ENCODE data around the gene ZNF385C. TPM values are rescaled to one million over a fixed set of nuclear protein-coding genes. Genes with fewer than 3 reads are reported as not detected.
A peak's percentile ranks its signal among the peaks of the same experiment; 100 is the strongest.

Gene ZNF385C
- total RNA-seq, 4 donors from 2014 or later, result 0.26 to 0.78 TPM; not detected in 2

DNA sequence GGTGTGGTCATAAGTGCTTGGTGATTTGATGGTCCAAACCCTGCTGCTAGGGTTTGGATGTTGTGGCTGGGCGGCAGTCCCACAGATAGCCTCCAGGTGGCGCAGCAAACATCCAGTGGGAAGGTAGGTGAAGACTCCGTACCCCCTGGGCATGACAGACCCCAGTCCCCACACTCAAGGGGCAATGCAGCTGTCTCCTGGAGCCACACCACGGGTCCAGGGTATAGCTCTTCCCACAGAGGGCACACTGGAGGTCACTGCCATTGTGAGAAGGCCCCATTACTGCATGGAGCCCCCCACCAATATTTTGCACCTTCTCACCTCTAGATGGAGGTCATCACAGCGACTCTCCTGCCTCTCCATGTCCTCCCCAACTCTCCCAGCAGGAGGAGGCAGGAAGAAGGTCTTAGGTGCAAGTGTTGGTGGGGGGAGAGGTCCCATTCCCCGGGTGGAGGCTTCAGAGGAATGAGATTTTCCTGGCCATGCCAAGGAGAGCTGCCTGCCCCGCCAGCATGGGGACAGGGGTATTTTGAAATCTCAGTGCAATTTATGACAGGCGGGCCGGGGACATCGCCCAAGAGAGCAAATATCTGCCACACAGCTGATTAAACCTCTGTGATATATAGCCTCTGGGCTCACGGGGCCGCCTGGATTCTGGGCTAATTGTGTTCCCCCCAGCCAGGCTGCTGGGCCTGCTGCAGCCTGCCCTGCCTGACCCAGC lies 30.7 kb downstream of the ZNF385C start:
- peaks cover 24 to 27% of the 10 kb centered on the region in 2 donors for H3K4me1 ChIP-seq
- no peaks in the 10 kb centered on the region for H3K27me3 ChIP-seq
- DNase-seq, result peak; percentile 43 to 80
- TF ChIP-seq CTCF (IDR thresholded peaks at IDR 0.05 in 4 of 5, conservative IDR thresholded peaks at IDR 0.05 in 1 of 5) (peak; percentile 89 to 96 (median 95)), POLR2A (IDR thresholded peaks at IDR 0.05) (no peak)
- in situ Hi-C loops (cut with MboI; ENCODE audit: low sequenced_read_pairs in 4 of 4) (loop anchor here in 3 of 4 donors (5.0 to 10.0 kb wide), 2 partner anchors 35 to 47 kb away; partner anchors contain the start of gene DHX58 (in 1 of the 3)), intact Hi-C loops (cut with DNase I; ENCODE audit: low total_unique reads) (loop anchor here (1.0 kb wide), 2 partner anchors 34 to 49 kb away; no protein-coding TSS in a partner anchor)
- H3K9me3 ChIP-seq, result no peaks in the 10 kb centered on the region
- peak; percentile 68 to 78 for ATAC-seq
- H3K36me3 ChIP-seq, result no peaks in the 10 kb centered on the region
- no peak overlapping the region for H3K4me3 ChIP-seq
- peak overlapping the region; percentile 45 to 70 (median 61) for H3K27ac ChIP-seq

GRCh38 chr17:42065201-42065600 lies 33.1 kb downstream of the ZNF385C start:
- TF ChIP-seq POLR2A (IDR thresholded peaks at IDR 0.05), result no peak
- no peak for TF ChIP-seq CTCF (IDR thresholded peaks at IDR 0.05 in 4 of 5, conservative IDR thresholded peaks at IDR 0.05 in 1 of 5)
- H3K4me1 ChIP-seq, result peaks cover 22 to 23% of the 10 kb centered on the region in 2 donors
- ATAC-seq (no peak), DNase-seq (no peak)
- intact Hi-C loops (cut with DNase I; ENCODE audit: low total_unique reads) (no loop called here), in situ Hi-C loops (cut with MboI; ENCODE audit: low sequenced_read_pairs in 4 of 4) (loop anchor here in 3 of 4 donors (5.0 to 10.0 kb wide), 2 partner anchors 37 to 50 kb away; partner anchors contain the start of gene DHX58 (in 1 of the 3))
- no peak overlapping the region for H3K27ac ChIP-seq
- no peak overlapping the region for H3K4me3 ChIP-seq
- no peaks in the 10 kb centered on the region for H3K36me3 ChIP-seq
- no peaks in the 10 kb centered on the region for H3K27me3 ChIP-seq
- H3K9me3 ChIP-seq, result no peaks in the 10 kb centered on the region

DNA sequence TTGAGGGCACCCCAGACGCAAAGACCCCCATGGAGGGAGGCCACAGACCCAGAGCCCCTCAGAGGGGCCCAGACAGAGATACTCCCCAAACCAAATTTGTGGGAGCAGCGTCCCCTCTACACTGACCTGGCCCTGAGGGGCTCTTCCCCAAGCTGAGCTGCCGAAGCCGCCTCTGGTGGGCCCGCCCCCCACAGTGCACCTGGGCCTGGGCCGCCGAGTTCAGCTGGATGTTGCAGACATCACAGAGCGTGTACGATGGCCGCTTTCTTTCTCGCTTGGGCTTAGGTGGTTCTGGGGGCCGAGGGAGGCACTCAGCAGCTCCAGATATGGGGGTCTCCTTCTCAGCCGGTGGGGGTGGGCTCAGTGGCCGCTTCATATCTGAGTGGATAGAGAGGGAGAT lies 35.6 kb downstream of the ZNF385C start:
- Histone ChIP-seq H3K27ac (peak overlapping the region in 2 of 4 donors; percentile 71 to 88), H3K4me3 (no peak overlapping the region), H3K27me3 (no peaks in the 10 kb centered on the region), H3K9me3 (no peaks in the 10 kb centered on the region), H3K4me1 (peaks cover 15 to 17% of the 10 kb centered on the region in 2 donors), H3K36me3 (no peaks in the 10 kb centered on the region)
- no peak for DNase-seq
- in situ Hi-C loops (cut with MboI; ENCODE audit: low sequenced_read_pairs in 4 of 4) (loop anchor here in 1 of 4 donors (10.0 kb wide), 1 partner anchor 52 kb away; the partner anchor contains the start of gene DHX58), intact Hi-C loops (cut with DNase I; ENCODE audit: low total_unique reads) (loop anchor here (2.0 kb wide), 1 partner anchor 38 kb away; no protein-coding TSS in a partner anchor)
- no peak for TF ChIP-seq POLR2A (IDR thresholded peaks at IDR 0.05)
- TF ChIP-seq CTCF (IDR thresholded peaks at IDR 0.05 in 4 of 5, conservative IDR thresholded peaks at IDR 0.05 in 1 of 5), result no peak
- no peak for ATAC-seq

DNA sequence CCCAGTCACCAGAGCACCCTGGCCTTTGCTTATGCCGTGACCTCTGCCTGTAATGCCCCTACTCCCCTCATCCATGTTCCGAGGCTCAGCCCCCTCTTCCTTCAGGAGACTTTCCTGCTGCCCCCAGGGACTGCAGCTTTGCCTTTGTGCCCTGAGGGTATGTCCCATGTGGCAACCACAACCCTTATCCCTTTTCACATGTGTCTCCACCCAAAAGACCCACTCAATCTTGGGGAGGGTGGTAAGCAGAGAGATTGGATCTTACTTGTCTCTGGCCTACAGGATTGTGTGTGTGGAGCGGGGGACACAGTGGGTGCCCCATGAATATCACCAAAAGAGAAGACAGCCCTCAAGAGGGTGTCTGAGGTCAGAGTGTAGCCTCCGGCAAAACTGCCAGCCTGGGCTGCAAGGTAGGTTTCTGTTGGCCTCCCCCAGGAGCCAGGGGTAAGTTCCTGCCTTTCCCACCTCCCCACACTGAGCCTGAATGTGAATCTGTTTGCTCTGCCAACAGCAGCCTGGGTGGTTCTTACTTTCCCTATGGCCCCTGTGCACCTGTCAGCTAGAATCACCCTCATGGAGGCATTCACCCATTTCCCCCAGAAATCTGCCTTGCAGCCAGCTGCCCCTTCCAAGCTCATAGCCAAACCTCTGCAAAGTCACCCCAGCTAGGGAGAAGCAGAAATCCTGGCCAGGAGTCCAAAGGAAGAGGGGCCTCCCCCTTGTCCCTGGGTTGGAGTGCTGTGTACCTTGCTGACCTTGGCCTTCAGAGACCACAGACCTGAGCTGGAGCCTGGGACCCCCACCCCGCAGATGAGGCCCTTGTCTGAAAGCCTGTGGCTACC lies 36.4 kb downstream of the ZNF385C start:
- DNase-seq (no peak), ATAC-seq (no peak)
- Histone ChIP-seq H3K9me3 (no peaks in the 10 kb centered on the region), H3K27me3 (no peaks in the 10 kb centered on the region), H3K27ac (no peak overlapping the region), H3K36me3 (no peaks in the 10 kb centered on the region), H3K4me3 (no peak overlapping the region), H3K4me1 (peaks cover 13 to 15% of the 10 kb centered on the region in 2 donors)
- in situ Hi-C loops (cut with MboI; ENCODE audit: low sequenced_read_pairs in 4 of 4), result loop anchor here in 1 of 4 donors (10.0 kb wide), 1 partner anchor 53 kb away; the partner anchor contains the start of gene DHX58
- TF ChIP-seq CTCF (IDR thresholded peaks at IDR 0.05 in 4 of 5, conservative IDR thresholded peaks at IDR 0.05 in 1 of 5), result no peak
- no peak for TF ChIP-seq POLR2A (IDR thresholded peaks at IDR 0.05)
- intact Hi-C loops (cut with DNase I; ENCODE audit: low total_unique reads), result loop anchor here (2.0 kb wide), 1 partner anchor 37 kb away; no protein-coding TSS in a partner anchor

All from gastrocnemius medialis (tissue), 4 donors.